Activated CD4-positive, alpha-beta T cell treated with anti-CD3 and anti-CD28 coated beads, Interleukin-2, amount 50 U/mL, for 24 hours (primary cell): ENCODE results near the gene ARHGEF11.
"Not testable (repeated sequence)": the region's sequence is repeated elsewhere in the genome, so short reads cannot be mapped to it uniquely, and the experiment has no call there.

ENCODE experiments used
- DNase-seq, 2 donors: peaks; one replicate each; pipeline ENCODE4 v3.0.0-alpha.2; 2020; ENCODE audit warnings: low read depth in 1 of 2, low spot score in 1 of 2

ARHGEF11 gene

DNA sequence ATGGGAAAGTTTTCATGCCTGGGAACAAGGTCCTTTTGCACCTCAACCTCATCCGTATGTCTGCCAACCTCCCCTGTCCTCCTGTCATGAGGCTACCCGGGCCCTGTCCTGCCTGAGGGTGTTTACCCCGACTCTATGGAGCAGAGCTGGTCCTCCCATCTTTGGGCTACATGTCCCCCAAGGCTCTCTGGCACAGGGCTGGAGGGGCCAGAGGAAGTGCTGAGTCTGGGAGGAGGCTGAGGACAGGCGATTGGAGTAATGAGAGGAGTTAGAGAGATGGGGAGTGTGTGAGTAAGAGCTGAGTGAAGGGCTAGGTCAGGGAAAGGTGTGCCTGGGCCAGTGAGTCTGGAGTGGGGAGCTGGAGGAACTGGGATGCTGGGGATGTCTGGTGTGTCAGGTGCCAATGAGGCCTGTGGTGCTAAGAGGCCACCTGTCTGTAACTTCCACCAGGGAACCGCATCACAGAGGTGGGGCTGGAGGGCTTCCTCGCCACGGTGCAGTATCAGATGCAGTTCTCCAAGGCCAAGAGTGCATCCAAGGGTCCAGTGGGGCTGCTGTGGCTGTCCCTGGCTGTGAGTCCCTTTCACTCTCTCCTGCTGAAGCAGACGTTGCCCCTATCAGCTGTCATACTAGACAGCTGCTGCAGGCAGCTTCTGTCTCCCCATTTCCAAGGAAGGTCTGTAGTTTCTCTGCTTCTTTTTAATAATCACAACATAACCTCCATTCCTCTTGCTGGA lies 113.4 kb downstream of the ARHGEF11 start:
- DNase-seq = no peak

DNA sequence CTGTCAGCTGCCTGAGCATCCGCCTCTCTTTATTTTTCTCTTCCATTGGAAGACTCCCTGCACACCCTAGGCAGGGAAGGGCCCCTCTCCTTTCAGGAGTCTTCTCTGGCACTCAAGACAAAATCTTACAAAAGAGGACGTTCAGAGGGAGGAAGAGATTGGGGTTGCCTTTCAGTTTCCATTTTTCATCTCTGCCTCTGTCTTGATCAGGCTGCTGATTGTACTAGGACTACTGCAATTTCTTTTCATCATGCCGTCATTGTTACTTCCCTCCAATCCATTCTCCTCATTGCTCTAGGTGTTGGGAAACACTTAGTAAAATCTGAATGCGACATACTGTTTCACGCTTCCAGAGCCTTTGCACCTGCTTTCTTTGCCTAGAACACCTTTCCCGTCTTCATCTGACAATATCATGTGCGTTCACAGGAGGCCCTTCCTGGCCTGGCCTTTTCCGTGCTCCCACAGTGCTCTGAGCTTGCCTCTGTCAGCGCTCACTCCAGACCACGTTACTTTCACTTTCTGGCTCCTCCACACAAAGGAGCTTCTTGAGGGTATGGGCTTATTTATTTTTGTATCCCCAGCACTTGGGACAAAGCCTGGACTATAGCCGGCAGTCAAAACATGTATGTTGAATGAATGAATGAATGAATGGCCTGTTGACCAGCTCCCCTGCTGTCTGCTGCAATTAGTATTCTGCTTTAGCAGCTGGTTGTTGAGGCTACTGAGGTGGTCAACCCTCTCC lies 114.2 kb downstream of the ARHGEF11 start:
- no peak for DNase-seq

DNA sequence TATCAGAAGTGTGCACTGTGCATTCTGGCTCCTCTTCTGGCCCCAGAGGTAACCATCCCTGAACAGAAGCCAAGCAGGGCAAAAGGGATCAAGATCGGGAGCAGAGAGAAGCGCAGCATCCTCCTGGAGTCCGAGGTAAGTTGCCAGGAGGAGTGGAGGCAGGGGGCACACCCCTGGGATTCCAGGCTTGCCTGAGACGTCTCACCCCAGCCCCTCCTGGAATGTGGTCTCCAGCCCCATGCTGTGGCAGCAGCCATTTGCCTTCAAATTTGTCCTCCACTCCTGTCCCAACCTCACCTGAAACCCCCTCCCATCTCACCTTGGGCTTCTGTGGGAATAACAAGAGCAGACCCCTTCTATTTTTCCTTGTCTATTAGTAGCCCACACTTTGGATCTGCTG lies 115.1 kb downstream of the ARHGEF11 start:
- DNase-seq = no peak

DNA sequence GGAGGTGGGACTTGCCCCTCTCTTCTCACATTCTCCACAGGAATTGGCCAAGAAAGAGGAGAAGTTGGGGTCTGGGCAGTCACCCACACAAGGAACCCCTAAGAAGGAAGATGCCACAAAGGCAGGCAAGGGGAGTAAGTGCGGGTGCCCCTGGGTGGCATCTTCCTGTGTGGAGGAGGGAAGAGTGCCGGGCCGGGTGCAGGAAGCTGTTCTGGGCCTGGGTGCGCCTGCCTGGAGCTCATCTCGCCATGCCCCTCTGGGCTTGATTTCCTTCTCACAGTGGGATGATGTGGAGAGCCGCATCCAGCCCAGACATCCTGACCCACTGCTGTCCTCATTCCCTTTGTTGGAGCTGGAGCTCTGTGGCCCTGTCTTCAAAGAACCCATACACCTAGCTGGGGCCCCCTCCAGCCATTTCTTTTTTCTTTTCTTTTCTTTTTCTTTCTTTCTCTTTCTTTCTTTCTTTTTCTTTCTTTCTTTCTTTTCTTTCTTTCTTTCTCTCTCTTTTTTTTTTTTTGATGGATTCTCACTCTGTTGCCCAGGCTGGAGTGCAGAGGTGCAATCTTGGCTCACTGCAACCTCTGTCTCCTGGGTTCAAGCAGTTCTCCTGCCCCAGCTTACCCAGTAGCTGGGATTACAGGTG lies 115.8 kb downstream of the ARHGEF11 start:
- no peak for DNase-seq

DNA sequence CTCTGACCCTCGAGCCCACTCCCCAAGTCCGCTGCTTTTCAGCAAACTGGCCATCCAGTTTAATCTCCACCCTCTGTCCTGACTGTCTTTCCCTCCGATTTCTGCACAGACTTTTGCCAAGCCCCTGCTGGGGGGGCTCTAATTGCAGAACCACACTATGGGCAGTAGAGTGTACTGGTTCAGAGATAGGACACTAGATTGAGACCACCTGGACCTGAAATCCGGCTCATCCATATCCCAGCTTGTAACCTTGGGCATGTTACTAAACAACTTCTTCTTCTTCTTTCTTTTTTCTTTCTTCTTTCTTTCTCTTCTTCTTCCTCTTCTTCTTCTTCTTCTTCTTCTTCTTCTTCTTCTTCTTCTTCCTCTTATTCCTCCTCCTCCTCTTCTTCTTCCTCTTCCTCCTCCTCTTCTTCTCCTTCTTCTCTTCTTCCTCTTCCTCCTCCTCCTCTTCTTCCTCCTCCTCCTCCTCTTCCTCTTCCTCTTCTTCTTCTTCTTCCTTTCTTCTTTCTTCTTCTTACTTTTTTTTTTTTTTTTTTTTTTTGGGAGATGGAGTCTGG lies 117.4 kb downstream of the ARHGEF11 start:
- DNase-seq = no peak

DNA sequence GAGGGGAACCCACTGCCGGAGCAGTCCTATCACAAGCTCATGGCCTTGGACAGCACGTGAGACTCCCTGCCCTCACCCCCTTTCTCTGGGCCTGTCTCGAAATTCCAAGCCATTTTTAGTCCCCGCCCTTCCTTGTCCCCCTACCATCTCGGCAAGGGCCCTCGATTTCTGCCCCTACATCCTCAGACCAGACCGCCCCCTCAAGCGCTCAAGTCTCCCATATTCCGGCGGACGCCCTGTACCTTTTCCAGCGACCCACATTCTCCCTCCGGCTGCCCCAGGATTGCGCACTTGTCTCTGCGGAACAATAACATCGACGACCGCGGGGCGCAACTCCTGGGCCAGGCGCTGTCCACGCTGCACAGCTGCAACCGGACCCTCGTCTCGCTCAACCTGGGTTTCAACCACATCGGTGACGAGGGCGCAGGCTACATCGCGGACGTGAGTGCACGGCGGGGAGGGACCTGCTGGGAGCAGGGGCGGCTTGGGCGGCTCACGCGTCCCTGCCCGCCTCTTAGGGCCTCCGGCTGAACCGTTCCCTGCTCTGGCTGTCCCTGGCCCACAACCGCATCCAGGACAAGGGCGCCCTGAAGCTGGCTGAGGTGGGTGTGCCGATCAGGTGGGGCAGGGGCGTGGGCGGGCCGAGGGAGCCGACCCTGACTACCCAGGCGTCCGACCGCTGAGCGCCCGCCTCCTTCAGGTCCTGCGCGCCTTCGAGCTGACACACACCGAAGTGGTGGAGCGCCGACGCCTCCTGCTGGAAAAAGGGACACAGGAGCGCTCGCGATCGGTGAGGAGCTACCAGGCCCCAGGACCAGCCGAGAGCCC lies 118.1 kb downstream of the ARHGEF11 start:
- DNase-seq = peak; percentile 49 to 52

DNA sequence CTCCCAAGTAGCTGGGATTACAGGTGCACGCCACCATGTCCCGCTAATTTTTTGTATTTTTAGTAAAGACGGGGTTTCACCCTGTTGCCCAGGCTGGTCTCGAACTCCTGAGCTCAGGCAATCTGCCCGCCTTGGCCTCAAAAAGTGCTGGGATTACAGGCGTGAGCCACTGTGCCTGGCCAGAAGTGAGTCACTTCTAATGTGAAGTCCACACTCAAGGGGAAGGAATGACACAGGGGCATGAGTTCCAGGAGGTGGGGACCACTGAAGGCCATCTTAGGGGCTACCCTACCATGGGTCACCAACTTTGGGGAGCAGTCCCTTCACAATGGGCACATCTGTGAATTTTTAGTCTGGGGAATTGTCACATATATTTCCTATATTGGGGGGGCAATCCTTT lies 118.8 kb downstream of the ARHGEF11 start:
- not testable (repeated sequence) for DNase-seq

DNA sequence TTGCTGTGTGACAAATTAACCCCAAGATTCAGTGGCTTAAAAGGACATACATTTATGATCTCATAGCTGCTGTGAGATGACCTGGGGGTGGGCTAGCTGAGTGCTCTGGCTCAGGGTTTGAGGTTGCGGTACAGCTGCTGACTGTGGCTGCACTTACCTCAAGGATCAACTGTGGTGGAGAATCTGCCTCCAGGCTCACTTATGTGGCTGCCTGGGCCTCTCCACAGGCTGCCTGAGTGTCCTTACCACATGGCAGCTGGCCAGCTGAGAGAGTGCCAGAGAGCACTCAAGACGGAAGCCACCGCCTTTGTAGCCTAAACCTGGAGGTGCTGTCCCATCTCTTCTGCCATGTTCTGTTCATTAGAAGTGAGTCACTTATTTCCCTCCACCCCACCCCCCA lies 119.4 kb downstream of the ARHGEF11 start:
- no peak for DNase-seq

DNA sequence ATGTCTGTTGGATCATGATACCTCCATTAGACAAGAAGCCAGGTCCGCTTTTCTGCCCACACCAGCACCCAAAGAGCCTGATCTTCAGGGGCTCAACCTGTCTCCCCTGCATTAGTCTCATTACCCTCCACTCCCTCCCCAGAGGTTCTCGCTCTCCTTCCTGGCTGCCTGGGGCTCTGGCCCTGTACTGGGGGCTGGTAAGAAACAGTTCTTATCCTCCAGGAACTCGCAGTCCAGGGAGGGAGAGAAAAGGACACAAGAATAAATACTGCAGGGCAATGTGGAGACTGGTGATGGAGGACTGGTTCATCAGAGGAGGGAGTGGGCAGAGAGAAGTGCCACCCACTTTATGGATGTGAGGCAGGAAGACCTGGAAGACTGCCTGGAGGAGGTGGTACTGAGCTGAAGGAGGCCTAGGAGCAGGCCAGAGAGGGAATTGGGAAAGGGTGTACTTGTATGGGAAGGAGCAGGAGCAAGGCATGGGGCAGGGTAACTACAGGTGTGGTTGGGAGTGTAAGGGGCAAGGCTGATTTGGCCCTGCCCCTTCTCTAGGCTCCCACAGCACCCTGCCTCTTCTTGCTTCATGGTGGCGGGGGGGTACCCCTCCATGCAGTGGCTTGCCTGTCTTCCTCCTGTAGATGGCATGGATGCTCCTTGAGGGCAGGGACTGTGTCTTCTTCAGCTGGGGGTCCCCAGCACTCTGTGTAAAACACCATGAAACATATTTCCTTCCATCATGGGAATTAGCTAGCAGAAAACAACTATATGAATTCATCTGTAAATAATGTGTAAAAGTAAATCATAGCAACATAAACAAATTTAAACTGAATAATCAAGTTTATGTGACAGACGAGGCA lies 120.2 kb downstream of the ARHGEF11 start:
- no peak for DNase-seq

DNA sequence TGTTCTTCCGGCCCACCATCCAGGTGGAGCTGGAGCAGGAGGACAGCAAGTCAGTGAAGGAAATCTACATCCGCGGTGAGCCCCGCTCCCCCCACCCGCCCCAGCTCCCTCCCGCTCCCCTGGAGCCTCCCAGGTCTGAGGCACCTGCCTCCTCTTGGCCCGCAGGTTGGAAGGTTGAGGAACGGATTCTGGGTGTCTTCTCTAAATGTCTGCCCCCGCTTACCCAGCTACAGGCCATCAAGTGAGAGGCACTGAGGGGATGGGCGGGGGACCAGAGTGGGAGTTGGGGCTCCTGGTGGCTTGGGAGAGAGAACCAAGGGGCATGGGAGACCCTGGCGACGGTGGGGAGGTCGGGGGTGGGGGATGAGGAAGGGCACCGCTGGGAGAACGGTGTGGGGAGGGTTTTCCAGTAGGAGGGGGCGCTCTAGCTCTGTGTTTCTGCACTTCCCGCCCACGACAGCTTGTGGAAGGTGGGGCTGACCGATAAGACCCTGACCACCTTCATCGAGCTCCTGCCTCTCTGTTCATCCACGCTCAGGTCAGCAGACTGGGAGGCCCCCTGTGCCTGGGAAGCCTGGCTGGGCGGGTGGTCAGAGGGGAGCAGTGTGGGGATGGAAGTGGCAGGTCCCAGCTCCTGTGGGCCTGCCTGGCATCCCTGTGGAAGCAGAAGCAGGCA lies 120.9 kb downstream of the ARHGEF11 start:
- no peak for DNase-seq

DNA sequence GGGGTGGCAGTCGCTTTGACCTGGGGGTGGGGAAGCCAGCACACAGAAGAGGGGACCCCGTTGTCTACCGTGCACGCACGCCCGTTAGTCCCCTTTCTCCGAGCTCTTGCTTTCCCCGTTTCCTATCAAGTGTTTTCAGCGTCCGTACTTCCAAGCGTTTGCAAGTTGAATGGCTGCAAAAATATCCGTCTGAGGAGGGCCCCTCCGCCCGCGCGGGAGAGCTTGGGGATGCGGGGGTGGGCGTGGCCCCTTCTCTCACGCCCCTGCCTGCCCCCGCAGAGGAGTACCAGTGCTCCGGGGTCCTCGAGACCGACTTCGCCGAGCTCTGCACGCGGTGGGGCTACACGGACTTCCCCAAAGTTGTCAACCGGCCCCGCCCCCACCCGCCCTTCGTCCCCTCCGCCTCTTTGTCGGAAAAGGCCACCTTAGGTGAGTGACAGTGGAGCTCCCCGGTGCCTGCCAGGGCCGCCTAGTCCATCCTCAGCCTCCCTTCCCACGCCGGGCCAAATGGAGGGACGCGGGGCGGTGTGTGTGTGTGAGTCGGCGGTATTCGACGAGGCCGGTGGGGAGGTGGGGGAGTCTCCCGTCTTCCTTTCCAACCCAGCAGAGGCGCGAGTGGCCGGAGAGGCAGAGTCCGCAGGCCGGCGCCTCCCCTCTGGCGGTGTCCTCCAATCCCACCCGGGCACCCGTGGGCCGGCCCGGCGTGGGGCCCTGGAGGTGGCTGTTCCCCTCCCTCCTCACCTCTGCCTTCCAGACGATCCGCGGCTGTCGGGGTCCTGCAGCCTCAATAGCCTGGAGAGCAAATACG lies 121.7 kb downstream of the ARHGEF11 start:
- DNase-seq = no peak

DNA sequence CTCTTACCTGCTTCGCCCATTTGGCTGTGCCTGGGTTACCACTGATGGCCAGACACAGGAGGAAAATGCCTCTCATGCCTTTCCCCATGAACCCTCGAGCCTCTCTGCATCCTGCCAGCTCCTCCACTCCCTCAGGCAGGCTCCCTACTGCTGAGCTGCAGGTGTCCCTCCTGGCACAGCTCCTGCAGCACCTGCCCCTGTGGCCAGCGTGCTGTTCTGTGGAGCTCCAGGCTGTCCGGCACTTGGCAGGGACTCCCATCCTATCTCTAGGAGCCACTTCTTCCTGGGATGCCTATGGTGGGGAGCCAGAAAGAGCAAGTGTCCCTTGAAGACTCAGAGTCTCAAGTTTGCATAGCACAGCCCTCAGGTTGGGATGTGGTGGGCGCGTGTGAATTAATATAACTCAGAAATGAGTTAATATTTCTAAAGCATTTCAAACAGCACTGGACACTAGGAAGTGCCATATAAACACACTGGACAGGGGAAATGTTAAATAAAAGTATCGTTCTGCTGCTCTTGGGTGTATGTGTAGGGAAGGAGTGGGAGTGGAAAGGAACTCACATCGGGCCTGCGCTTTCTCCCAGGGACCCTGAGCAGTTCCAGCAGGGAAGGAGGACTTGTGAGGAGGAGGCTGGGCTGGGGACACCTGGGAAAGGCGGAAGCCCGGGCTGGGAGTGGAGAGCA lies 122.4 kb downstream of the ARHGEF11 start:
- no peak for DNase-seq

DNA sequence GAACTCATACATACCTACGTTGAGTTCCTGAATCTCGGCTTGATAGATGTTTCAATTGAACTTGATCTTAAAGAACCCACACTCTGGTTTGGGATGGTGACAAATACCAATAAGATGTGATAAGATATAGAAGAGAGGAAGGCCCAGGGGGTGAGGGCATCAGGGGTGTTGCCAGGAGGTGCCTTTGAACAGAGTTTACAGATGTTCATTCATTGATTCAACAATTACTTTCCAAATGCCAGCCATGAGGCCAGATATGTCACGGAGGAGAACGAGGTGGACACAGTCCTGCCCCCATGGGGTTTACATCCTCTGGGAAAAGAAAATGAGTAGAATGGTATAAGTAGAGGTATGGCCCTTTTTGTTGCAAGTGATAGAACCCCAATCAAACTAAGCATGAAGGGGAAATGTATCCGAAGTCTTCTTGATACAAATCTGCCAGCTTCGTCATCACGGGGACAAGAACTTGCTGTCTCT lies 124.5 kb downstream of the ARHGEF11 start:
- no peak for DNase-seq

DNA sequence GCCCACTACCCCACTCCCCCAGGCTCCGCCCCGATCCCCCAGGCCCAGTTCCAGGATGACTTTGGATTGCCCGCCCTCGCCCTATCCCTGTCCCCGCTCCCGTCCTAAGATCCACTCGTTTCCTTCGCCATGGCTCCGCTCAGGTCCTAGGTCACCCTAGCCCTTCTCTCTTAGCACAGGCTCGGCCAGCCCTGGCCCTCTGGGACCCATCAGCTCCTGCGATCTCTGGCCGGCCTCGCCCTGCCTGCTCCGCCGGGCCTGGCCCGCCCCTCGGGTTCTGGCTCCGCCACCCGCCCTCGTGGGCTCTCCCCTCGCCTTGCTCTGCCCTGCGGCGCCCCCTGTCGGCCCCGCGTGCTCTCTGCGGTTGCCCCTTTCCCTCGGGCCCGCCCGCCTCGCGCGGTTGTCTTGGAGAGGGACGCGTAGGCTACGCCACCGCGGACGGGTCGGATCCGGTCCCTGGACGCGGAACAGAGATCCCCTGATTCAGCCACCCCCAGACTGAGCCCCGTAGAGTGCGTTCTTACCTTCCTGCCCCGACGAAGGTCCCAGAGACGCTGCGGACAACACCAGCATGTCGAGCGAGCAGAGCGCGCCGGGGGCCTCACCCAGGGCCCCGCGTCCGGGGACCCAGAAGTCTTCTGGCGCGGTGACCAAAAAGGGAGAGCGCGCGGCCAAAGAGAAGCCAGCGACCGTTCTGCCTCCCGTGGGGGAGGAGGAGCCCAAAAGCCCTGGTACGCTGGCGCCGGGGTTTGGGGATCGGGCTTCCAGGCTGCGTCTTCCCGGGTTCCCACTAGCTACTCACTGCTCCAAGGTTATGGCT lies 125.1 kb downstream of the ARHGEF11 start, which contains the start of gene LRRC71:
Gene LRRC71 (plus strand): TSS at position 400 of the 820 bp plus-strand sequence. CDS start 172 bp downstream, at position 572.
- DNase-seq = peak; percentile 41 to 46

DNA sequence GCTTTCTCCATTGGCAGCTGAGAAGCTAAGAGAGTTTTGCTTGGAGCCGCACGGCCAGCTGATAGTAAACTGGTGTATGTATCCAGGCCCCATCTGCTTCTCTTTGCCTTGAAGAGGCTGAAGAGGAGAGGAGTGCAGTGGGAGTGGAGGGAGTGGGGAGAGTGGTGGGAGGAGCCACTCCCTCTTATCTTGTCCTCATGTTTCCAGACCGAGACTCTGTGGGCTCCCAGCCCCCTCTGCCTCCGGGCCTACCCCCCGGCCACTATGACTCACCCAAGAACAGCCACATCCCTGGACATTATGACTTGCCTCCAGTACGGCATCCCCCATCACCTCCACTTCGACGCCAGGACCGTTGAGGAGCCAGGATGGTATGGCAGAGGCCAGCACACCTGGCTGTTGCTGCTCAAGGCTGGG lies 131.1 kb downstream of the ARHGEF11 start:
- no peak for DNase-seq

DNA sequence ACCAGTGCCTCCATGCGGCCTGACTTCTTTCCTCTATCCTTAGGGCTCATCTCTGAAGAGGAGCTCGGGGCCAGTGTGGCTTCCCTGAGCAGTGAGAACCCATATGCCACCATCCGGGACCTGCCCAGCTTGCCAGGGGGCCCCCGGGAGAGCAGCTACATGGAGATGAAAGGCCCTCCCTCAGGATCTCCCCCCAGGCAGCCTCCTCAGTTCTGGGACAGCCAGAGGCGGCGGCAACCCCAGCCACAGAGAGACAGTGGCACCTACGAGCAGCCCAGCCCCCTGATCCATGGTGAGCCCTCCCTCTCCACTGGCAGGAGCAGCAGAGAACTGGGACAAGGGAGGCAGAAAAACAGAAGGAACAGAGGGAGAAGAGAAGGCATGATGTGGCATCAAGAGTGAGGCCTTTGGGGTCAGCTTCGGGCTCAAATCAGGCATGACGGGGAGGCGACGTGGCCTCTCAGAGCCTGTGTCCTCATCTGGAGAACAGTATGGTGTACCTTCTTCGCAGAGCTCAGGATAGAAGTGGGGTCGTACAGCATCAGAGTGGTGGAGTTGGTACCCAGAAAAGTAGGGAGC lies 131.6 kb downstream of the ARHGEF11 start:
- DNase-seq = no peak
